ENCODE data around the gene NR1H4. TPM values are rescaled to one million over a fixed set of nuclear protein-coding genes. Genes with fewer than 3 reads are reported as not detected.

Gene NR1H4
- total and polyA plus RNA-seq, 2 of the 13 experiments (the other 11 are each of a cell fraction or from before 2014, with no cell fraction given), result 27.3 to 114 TPM

- TF ChIP-seq CTCF (CRISPR knock-in tag; IDR thresholded peaks at IDR 0.05) (no peak), NFE2L1 (CRISPR knock-in tag; IDR thresholded peaks at IDR 0.05; ENCODE audit: borderline replicate concordance) (no peak), SCMH1 (CRISPR knock-in tag; IDR thresholded peaks at IDR 0.05; ENCODE audit: borderline replicate concordance) (no peak), TRIM22 (IDR thresholded peaks at IDR 0.05) (no peak), ZFYVE20 (CRISPR knock-in tag; IDR thresholded peaks at IDR 0.05; ENCODE audit: borderline replicate concordance, low read depth) (no peak), ZNF773 (CRISPR knock-in tag; IDR thresholded peaks at IDR 0.05; ENCODE audit: borderline replicate concordance) (no peak), PATZ1 (CRISPR knock-in tag; IDR thresholded peaks at IDR 0.05) (0 out of 2 replicates have a peak, but pooled peaks have one; percentile 36), ZNF335 (CRISPR knock-in tag; IDR thresholded peaks at IDR 0.05) (no peak), AGO2 (optimal IDR thresholded peaks at IDR 0.05; ENCODE audit: low read depth, low read length) (no peak), ZNF800 (CRISPR knock-in tag; IDR thresholded peaks at IDR 0.05) (no peak), ZNF180 (CRISPR knock-in tag; IDR thresholded peaks at IDR 0.05; ENCODE audit: borderline replicate concordance, low read depth) (no peak), XRCC5 (optimal IDR thresholded peaks at IDR 0.05; ENCODE audit: low read length) (no peak), CREB3 (CRISPR knock-in tag; IDR thresholded peaks at IDR 0.05) (no peak), ADNP (CRISPR knock-in tag; IDR thresholded peaks at IDR 0.05) (no peak), ZSCAN22 (CRISPR knock-in tag; IDR thresholded peaks at IDR 0.05) (no peak), DDIT3 (CRISPR knock-in tag; IDR thresholded peaks at IDR 0.05) (no peak), NKX3-1 (CRISPR knock-in tag; IDR thresholded peaks at IDR 0.05) (no peak), SKIL (CRISPR knock-in tag; IDR thresholded peaks at IDR 0.05; ENCODE audit: borderline replicate concordance) (no peak), ZNF501 (CRISPR knock-in tag; IDR thresholded peaks at IDR 0.05) (no peak), ZNF12 (CRISPR knock-in tag; IDR thresholded peaks at IDR 0.05) (no peak)
Observed at GRCh38 chr12:100464529-100464928, 9.1 kb upstream of the NR1H4 start (continued).
